GM18526 (cell line): ENCODE measurements around the gene TIMM23.

Experiments used
- POLR2A ChIP-seq: IDR thresholded peaks from 3 replicates; pipeline ENCODE4 v1.6.1; 2011; ENCODE audit not compliant: insufficient read length; ENCODE audit errors: extremely low read depth

Gene TIMM23

DNA sequence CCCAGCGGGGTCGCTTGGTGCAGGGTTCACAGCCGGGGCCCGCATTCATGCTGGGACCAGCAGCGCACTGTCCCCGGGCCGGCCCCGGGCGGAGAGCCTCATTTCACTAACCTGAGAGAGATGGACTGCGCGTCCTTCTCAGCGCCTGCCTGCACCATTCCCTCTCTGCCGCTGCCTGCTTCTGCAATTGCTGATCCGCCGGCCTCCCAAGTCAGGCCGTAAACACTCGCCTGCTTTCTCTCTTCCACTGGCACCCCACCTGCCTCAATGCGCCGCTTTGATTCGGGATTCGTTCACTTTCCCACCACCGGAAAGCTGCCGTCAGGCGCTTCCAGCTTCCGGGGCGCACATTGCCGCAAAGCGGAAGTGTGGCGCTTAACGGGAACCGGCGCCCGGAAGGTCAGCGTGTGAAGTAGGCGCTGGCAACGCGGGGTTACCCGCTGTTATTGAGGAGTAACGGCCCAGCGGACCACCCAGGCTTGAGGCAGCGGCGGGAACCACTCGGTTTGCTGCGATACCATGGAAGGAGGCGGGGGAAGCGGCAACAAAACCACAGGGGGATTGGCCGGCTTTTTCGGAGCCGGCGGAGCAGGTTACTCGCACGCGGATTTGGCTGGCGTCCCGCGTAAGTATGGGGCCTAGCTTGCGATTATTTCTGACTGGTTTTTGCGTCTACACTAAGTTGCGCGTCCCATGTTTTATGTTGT is at the start of gene TIMM23:
Gene TIMM23 (plus strand): TSS at position 384 of the 707 bp plus-strand sequence. CDS start 136 bp downstream, at position 520.
- peak; percentile 50 for TF ChIP-seq POLR2A

DNA sequence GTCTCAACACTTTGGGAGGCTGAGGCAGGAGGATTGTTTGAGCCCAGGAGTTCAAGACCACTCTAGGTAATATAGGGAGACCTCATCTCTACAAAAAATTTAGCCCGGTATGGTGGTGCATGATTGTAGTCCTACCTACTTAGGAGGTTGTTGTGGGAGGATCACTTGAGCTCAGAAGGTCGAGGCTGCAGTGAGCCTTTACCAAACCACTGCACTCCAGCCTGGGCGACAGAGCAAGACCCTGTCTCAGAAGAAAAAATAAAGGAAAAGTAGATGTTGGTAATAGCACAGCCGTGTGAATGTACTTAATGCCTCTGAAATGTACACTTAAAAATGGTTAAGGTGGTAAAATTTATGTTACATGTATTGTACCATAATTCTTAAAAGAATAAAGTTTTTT is 25.3 kb downstream of the TIMM23 start:
- no peak for TF ChIP-seq POLR2A

DNA sequence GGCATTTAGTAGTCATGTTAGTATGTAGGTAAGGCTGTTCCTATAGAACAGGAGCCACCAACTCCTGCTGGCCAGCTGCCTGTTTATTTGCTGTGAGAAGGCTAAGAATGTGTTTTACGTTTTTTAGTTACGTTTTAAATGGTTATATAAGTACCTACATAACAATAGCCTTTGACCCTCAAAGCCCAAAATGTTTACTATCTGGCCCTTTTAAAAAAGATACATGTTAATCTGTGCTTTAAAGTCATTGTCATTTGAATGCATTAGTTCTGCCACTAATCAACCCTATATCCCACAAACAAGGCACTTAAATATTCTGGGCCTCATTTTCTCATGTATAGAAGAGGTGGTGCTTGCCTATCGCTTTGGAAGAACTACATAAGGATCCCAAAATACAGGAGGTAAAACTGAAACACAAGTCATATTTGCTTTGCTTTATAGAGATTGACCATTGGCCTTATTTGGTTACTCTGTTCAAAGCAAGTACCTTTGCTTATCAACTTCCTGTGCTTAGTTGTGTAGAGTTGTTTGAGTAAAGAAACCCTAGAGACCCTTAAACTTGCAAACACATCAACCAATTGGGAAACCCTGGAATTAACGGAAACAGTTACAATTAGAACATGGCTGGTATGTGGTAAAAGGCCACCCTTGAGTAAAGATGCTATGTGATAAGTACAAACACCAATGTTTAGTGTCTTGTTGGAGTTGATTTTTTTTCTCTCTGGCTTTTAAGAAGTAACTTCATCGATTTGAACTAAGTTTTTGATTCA is 25.9 kb downstream of the TIMM23 start:
- TF ChIP-seq POLR2A = no peak

GRCh38 chr10:46000538-46000937 is 28.2 kb downstream of the TIMM23 start:
- no peak for TF ChIP-seq POLR2A

GRCh38 chr10:46001187-46001756 is 29.0 kb downstream of the TIMM23 start:
- no peak for TF ChIP-seq POLR2A

- TF ChIP-seq POLR2A = no peak
These were observed 30.8 kb downstream of the TIMM23 start for GRCh38 chr10:46002916-46003693.

GRCh38 chr10:46004963-46005362 is 32.7 kb downstream of the TIMM23 start:
- TF ChIP-seq POLR2A = no peak

DNA sequence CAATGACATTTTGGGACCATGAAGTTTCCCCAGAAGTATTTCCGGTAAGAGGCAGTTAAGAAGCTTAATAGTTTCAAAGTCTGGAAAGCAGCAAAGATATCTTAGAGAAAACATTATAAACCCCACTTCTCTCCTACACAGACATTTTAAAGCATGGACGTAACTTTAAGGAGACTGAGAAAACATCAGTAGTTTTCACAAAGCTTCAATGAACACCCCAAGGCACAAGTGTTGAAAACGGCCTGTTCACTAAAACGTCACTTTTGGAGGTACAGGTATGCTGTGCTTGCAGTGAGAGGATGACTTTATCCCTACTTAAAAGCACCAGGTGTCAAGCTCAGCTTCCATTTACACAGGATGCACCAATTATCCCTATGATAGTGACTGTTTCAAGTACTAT is 33.1 kb downstream of the TIMM23 start:
- no peak for TF ChIP-seq POLR2A

- no peak for TF ChIP-seq POLR2A
These were observed 33.9 kb downstream of the TIMM23 start for GRCh38 chr10:46006219-46006618.

DNA sequence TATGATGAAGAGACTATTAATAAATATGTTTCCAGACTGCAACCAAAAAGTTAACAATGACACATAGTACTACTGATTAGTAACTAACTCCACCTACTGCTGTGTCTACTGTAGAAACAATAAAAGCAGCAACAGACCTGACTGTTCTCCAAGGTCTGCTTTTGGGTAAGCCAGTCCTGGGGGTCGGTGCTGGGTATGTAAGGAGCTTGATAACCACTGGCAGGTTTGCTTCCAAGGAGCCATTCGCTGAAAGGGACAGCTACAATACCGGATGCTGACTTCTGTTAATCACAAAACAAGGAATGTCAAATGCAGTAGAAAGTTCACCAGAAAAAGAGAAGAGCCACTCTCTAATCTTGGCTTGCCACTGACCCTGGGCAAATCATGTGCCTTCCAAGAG is 40.5 kb downstream of the TIMM23 start:
- no peak for TF ChIP-seq POLR2A

GRCh38 chr10:46014206-46014605 is 41.9 kb downstream of the TIMM23 start:
- TF ChIP-seq POLR2A = no peak

- no peak for TF ChIP-seq POLR2A
These were observed 42.6 kb downstream of the TIMM23 start for GRCh38 chr10:46014683-46015405.

DNA sequence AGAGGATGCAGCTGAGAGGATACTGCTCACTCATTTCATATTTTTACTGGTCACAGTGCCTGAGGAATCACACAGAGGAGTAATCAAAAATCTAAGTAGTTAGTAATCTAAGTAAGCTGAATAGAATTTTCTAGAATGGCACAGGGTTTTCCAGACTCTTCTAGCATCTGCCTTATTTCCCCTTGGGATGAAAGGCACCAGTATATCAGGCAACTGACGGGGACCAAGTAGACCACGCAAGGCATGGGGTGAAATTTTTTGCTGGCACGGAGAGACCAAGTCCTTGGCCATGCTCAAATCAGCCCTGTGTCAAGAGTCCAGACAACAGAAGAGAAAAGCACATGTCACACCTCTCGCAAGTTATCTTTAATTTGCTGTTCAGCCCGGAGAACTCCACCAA is 43.9 kb downstream of the TIMM23 start:
- no peak for TF ChIP-seq POLR2A

DNA sequence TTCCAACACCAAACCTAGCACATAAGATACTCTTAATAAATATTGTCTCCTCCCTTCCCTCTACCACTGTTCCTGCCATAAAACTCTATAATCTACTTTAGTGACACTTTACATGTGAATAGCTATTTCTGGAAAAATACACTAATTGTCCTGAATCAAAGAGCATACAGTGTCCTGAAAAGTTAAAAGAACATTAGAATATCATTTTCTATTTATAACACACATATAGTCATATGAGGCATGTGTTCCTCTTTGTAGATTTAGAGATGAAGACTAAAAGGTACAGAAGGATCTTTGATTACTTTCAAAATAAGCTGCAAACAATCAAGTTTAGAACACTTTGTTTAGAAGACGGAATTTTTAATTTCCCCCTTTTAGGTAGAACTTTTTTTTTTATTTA is 44.5 kb downstream of the TIMM23 start:
- TF ChIP-seq POLR2A = no peak

GRCh38 chr10:46017733-46018132 is 45.4 kb downstream of the TIMM23 start:
- TF ChIP-seq POLR2A = no peak

DNA sequence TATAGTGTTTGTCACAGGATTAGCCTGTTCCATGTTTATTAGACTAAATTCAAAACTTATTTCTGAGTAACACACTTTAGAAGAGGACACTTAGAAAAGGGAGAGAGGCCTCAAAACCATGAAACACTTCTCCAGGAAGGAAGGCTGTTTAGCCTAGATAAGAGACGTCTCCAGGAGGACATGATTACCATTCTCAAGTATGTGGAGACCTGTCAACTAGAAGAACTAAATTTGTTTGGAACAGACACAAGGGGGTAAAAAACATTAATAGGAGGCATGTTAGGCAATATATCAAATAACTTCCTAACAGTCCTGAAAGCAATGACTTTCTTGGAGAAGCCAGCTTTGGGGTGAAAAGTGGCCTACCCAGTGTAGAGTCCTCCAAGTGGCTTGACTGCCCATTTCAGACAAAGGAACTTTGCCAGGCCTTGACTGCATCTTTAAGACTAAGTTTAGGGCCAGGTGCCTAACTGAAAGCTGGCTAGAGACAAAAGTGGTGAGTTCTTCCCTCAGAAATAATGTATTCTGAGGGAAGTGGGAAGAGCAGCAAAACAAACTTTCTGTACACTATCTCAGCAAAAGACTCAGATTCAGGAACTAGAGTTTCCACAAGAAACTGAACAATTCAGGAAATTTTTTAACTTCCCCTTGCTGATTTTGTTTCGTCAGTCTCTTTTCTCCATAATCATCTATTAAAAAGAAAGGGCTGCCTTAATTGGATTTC is 46.3 kb downstream of the TIMM23 start:
- TF ChIP-seq POLR2A = no peak
